ENCODE measurements around the gene WDR54.

Gene WDR54, protein sequence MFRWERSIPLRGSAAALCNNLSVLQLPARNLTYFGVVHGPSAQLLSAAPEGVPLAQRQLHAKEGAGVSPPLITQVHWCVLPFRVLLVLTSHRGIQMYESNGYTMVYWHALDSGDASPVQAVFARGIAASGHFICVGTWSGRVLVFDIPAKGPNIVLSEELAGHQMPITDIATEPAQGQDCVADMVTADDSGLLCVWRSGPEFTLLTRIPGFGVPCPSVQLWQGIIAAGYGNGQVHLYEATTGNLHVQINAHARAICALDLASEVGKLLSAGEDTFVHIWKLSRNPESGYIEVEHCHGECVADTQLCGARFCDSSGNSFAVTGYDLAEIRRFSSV

DNA sequence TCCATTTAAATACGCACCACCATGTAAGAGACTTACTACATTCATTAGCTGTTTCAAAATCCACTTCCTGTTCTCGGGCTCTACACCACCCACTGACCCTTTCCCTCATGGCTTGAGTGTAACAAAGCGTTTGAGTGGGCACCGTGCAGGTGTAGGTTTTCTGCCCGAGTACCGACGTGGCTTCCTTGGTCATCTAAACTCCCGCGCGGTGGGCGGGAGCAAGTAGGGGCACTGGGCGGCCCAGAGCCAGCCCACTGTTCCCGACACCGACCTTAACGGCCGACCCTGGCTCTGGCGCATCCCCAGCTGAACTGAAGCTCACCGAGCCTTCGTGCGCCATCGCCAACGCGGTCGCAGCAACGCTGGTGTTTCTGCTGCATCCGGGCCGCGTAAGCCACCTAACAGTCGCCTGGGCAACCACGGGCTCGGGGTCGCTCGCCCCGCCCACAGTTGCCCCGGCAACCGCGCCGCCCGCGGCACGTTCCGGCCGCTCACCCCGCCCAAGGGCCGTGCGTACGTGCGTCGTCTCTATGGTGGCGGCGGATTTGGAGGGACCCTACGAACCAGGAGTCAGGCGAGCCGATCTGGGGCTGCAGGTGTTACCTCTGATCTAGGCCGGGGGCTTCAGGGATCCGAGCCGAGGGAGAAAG is at the start of gene WDR54, which contains the start of gene C2orf81:
Gene WDR54 (plus strand): TSS at position 510 of the 650 bp plus-strand sequence. CDS start 424 bp downstream, outside the sequence.
Gene C2orf81 (minus strand): TSS at position 399 of the 650 bp plus-strand sequence. CDS start 59 bp downstream, at position 340.
- peak; percentile 97 for DNase-seq (ENCODE audit: low spot score)

DNA sequence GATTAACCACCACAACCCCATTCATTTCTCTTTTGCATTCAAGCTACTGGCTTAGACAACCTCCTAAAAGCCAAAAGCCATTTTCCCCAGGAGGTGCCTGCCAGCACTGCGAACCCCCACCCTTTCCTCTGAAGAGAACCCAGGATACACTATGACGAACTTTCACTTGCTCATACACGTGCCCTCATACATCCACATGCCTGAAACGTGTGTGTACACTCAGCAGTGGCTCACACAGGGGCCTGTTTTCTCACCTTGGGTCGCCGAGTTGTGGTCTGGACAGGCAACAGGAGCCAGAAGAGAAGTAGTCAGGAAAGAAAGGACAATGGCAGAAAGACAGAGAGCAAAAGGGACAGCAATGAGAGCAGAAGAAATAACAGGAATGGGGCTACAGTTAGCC is 48.9 kb upstream of the WDR54 start:
- DNase-seq (ENCODE audit: low spot score) = no peak

DNA sequence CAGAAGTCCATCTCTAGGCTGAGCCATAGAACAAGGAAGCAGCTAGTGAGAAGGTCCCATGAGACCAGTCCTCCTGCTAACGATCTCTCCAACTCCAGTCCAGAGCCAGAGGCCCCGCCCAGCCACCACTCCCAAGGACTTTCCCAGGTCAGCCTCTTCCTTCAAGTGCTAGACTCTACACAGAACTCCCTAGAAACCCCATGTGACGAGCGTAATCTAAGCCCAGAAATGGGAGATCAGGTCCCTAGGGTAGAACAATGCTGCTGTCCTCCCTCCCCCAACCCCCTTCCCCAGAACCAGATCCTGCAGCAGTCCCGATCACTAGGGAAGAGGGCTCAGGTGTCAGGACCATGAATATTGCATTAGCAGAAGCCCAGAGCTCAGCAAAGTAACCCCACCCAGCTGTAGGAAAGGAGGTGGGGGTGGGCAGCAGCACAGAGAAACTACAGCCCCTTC is 48.3 kb upstream of the WDR54 start:
- DNase-seq (ENCODE audit: low spot score) = peak; percentile 28

DNA sequence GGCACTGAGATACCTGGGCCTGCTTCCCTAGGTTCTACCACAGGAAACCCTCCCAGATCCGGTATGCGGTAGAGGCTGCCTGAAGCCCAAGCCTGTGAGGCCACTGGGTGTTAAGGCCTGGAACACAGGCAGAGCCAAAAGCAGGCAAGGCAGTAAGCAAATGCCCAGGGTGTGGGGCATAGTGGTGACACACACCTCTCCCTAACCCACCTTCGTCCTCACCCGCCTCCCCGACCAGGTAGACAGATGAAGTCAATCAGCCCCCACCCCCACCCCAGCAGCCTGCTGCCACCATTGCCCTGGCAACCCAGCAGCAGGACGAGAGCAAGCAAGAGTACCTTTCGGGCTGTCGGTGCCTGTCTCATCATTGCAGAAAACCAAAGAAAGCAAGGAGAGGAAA is 47.5 kb upstream of the WDR54 start:
- DNase-seq (ENCODE audit: low spot score) = no peak

DNA sequence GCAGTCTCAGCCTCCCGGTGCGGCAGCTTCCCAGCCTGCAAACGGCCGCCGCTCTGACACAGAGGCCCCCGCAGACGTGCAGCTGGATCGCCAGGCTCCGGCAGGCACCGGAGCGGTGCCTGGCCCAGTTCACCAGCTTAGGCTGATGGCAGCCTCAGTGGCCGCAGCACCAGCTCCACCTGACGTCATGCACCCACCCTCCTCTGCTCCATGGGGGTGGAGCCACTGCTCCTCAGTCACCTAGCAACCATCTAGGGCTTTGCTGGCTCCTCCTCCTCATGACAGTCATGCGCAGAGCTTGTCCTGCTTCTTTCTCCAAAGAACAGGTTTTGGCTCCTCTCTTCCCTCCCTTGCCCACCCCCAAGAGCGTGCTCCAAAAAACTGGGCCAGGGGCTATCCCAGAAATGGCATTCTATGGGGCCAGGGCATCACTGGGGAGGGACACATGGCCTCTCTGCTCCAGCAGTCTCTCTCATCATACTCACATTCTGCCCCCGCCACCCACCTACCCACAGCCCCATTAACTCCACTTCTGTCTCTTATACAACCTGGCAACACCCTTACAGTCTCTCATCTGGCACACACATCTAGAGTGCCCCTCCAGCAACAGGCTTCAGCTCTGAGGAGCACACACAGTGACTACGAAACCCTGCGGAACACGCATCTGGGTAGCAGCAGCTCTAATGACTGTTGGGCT is 46.9 kb upstream of the WDR54 start:
- peak; percentile 76 for DNase-seq (ENCODE audit: low spot score)

DNA sequence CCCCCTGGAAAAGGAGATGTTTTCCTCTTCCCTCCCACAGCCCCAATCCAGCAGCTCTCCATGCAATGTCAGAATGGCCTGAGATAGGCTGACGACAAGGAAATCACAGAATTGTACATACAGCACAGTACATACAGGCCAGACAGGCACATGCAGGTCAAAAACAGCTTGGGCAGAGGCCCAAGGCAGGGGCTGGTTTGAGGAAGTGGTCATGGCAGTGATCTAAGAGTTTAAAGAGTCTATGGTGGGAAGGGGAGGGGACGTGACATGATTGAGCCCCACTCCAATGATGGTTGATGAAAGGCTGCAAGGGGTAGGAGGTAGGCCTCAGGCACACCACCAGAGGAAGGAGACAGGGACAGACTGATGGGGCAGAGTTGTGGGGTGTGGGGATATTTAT is 45.7 kb upstream of the WDR54 start:
- no peak for DNase-seq (ENCODE audit: low spot score)

DNA sequence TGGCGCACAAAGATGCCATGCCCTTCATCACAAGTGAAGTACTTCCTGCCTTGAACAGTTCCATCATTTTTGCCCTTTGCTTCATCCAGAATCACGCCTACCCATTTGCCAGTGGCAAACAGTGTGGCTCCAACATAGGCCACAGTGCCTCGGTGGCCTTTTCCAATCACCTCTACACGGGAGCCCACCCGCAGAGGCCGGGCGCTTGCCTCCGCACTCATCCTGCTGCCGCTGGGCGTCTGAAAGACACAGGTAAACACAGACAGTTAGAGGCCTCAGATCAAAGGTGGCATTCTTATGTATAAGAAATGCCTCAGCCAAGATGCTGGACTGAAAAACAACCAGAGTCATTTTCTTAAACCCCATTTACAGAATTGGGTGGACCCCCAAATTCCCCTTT is 43.5 kb upstream of the WDR54 start:
- DNase-seq (ENCODE audit: low spot score) = no peak

DNA sequence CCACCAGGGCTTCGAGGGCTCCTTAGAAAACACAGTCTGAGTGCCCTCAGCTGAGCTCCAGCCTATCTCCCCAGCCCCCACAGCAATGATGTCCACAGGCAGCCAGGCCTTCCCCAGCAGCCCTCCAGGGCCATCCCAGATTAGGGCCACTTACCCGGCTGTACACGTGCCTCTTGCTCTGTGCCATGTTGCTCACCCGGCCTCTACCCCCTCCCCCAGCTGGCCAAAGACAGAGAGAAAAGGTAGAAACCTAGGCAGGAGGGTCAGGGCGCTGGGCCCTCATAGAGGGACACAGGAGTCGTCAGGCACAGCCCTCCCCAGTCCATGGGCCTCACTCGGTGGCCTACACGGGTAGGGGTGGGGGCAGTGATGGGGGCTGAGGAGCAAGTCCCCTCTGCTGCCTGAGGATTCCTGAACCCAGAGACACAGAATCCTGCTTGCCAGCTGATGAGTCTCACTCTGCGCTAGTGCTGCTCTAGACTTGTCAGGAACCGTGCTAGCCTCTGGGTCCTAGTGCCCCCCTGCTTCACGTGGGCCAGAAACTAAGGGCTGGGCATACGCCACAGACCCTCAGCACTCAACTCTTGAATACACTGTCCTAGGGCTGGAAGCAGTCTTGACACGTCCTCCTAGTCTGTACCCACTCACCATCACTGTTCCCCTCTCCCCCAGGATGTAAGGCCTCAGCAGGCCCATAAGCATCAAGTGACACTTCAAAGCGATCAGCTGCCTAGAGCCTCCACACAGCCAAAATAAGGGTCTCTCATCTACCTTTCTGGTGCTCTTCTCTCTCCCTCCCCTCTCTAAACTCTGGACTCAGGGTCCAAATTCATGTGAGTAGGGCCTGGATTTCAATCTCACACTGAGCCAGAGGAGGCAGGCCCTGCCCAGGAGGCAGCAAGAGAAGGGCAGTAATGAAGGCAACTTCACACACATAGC is 41.4 kb upstream of the WDR54 start, which contains the start of gene DCTN1:
Gene DCTN1 (minus strand): TSS at position 461 of the 939 bp plus-strand sequence. CDS start 274 bp downstream, at position 187.
- DNase-seq (ENCODE audit: low spot score) = peak; percentile 87

DNA sequence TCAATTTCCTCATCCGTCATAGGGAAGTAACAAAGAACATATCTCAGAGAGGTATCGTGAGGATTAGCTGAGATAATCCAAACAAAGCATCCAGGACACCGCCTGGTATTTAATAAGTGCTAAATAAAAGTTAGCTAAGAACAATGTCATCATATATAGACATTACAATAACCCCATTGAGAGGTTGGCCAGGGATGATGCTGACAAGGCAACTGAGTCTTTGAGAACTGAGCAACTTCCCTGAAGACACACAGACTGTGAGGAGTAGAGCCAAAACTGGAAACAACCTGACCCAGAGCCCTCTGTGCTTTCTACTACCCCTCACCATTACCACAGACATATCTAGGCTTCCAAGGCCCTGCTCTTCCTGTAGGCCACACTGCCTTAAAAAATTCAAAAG is 39.8 kb upstream of the WDR54 start:
- no peak for DNase-seq (ENCODE audit: low spot score)

DNA sequence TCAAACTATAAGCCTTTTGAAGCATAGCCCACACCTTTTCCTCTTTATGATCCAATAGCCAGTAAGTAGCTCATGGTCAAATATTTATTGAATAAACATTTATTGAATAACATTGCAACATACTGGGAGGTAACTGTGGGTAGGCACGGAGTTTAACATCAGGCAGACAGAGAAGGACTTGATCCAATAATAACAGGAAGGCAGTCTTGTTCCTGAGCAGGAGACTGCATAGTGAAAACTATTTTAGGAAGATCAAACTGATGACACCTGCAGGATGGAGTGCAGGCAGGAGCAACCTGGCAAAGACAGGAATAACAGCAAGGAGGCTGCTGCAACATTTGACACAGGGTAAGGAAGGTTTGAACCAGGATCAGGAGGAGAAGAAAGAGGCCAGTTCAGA is 38.3 kb upstream of the WDR54 start:
- peak; percentile 37 for DNase-seq (ENCODE audit: low spot score)

DNA sequence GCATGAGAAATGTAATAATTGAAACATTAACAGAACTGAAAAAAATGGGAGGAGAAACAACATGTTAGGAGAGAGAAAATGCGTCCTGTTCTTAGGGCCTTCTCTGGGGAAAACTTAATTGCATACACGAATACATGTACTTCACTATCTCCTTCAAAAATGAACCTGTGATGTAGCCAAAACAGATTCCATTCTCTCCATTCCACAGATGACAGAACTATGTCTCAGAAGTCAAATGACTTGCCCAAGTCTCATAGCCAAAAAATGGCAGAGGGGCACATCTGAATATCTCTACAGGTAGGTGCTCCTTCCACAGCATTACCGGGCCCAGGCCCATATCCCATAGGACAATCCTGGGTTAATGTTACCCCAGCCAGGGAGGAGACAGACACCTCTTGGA is 37.5 kb upstream of the WDR54 start:
- peak; percentile 45 for DNase-seq (ENCODE audit: low spot score)

DNA sequence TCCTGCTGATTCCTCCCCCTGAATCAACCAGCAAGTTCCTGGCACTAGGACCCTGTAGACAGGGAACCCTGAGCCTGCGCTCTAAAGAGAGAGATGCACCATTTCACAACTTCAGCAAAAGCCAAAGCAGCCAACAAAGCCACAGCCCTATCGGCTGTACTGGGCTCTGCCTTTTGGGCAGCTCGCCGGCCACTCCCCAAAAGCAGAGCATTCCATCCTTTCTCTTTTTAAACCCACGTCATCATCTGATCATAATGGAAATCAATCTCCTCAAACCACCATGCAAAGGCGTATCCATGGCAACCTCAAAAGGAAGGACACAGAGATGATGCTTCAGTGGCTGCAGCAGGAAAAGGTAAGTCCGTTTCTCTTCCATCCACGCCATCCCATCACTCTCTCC is 36.1 kb upstream of the WDR54 start:
- no peak for DNase-seq (ENCODE audit: low spot score)

DNA sequence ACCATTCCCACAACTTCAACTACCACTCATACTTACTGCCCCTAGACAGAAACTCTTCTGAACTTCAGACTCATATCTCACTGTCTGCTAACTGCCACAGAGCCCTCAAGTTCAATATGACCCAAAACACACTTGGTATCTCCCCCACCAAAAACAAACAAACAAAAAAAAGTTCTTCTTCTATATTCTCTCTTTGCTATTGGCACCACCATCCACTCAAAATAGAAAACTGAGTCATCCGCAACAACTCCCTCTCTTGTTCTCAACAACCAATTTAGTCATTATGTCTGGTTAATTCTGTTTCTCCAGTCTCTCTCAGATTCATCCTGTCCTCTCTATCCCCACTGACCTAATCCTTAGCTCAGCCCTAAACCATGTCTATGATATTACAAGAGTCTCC is 34.2 kb upstream of the WDR54 start:
- DNase-seq (ENCODE audit: low spot score) = peak; percentile 50

DNA sequence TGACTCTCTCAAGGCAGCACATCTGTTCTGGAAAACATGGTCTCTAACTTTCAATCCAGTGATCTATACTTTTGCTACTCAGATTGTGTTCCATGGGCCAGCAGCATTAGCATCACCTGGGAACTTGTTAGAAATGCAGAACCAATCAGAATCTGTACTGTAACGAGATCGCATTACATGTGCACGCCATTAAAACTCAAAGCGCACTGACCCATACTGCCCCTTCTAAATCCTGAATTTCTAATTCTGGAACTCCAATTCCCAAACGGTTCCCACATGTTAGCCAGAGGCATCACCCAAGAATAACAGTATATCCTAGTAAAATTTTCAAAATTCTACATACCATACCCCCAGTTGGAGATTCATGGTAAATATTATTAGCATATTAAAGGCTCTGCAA is 30.9 kb upstream of the WDR54 start:
- no peak for DNase-seq (ENCODE audit: low spot score)

DNA sequence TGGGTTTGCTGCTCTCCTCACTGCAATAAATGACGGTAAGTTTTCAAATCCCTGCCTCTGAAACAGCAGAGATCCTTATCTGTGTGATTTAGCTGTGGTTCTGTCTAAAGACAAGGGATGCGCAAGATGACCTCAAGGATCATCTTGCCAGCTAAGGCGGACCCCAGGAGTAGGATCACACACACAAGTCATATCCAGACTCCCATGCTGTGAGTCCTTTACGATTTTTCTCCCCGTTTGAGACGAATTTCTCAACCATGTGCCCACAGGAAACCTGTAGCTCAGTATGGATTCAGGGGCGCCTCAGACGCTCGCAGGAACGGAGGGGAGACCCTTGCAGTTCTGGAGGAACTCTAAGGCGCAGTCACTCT is 30.3 kb upstream of the WDR54 start:
- peak; percentile 56 for DNase-seq (ENCODE audit: low spot score)

DNA sequence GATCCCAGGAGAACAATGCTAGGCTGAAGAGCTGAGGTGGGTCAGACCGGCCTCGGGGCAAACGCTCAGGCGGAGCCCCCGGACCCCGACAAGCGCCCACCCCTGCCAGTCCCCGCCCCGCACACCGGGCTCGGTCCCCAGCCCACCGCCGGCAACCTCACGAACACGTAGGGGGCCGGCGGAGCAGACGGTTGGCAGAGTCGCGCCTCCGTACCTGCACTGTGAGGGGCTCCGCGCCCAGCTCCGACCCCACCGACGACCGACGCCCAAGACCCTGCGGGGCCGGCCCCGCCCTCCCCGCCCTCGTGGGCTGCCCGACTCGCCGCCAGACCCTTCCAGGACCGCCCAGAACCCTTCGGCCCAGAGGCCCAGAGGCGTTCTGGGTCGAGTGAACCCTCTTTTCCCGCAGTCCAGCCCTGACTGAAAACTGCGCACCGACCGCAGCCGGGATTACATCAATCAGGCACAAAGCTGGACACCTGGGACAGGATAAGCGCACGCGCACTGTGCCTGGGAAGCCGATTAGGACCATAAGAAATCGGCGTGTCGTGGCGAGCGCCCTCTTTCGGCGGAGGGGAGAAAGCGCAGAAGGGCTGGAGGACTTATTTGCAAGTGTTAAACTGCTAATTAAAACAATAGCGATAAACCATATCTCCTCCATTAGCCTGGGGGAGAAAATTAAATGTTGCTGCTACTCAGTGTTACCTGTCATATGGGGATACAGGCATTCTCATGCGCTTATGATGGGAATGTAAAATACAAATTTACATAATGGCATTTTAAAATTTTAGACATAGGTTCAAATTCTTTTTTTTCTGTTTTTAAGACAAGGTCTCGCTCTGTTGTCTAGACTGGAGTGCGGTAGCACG is 29.7 kb upstream of the WDR54 start:
- DNase-seq (ENCODE audit: low spot score) = peak; percentile 95

DNA sequence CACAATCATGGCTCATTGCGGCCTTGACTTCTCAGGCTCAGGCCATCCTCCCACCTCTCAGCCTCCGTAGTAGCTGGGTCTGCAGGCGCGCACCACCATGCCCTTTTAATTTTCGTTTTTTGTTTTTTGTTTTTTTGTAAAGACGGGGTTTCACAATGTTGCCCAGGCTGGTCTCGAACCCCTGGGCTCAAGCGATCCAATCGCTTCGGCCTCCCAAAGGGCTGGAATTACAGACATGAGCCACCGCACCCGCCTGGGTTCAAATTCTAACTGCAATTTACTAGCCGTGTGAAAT is 29.1 kb upstream of the WDR54 start:
- DNase-seq (ENCODE audit: low spot score) = no peak

DNA sequence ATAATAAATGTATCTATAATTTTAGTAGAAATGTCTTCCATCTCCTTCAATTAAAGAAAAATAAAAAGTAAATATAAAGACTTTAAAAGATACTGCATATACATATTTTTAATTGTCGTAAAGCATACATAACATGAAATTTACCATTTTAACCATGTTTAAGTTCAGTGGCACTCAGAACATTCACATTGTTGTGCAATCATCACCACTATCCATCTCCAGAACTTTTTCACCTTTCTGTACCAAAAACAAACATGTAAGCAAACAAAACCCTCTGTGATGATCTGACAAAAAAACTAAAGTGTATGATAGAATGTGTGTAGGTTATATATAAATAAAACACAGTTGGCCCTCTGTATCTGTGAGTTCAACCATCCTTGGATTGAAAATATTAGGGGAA is 28.0 kb upstream of the WDR54 start:
- DNase-seq (ENCODE audit: low spot score) = no peak

DNA sequence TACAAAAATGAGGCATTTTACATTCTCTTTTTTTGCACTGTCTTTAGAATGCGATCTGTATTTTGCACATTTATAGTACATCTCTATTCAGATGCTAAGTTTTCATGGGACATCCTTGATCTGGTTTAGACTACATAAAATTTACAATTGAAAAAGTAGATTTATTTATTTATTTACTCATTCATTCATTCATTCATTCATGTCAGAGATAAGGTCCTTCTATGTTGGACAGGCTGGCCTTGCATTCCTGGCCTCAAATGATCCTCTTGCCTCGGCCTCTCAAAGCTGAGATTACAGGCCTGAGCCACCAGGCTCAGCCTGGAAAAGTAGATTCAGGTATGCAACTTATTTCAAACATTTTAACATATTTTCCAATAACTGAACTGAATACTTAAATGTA is 25.4 kb upstream of the WDR54 start:
- no peak for DNase-seq (ENCODE audit: low spot score)

DNA sequence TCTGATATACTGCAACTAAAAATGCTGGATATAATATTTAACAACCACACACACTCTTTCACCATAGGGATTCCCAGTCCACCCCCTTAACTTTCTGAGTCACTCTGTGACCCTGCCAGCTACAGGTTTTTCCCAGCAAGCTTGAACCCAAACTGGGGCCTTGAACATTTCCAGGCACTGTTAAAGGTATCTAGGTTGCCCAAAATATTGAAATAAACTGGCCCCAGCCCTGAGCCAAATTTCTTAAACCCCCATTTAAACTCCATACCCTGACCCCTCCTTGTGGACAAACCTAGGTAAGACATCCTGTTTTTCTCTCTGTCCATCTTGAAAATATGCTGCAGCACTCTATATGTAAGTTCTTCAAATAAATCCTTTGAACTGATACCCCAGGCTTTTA is 21.7 kb upstream of the WDR54 start:
- DNase-seq (ENCODE audit: low spot score) = peak; percentile 55

DNA sequence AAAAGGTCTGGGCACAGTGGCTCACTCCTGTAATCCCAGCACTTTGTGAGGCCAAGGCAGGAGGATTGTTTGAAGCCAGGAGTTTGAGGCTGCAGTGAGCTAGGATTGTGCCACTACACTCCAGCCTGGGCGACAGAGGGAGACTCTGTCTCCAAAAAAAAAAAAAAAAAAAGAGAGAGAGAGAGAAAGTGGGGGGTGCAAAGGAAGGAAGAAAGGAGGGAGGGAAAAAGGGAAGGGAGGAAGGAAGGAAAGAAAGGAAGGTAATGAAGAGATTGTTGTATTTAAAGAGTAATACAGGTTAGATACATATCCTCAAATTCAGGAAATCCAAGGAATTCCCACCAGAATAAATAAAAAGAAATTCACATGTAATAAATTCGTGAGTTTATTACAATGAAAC is 19.6 kb upstream of the WDR54 start:
- DNase-seq (ENCODE audit: low spot score) = no peak

Data from AG08395 (cell line).